GM12878 (cell line): ENCODE results near the gene AGBL1. TPM values are rescaled to one million over a fixed set of nuclear protein-coding genes. Genes with fewer than 3 reads are reported as not detected.

ENCODE experiments used
- ATAC-seq: fragments of 200-7000 bp; cut with Tn5 transposase; 3 replicates; pipeline ENCODE4 v1.9.1; 2020; ENCODE audit warnings: mild to moderate bottlenecking, moderate library complexity
- BruUV-seq: library from RNA; stranded (reverse); fragments of 400-500 nt; replicated peaks from 2 replicates; lab custom pipeline; 2021; lab: Mats Ljungman, UMichigan
- CTCF ChIA-PET: fragments of 300-600 bp; sonication (Branson Sonifier 250); formaldehyde crosslinking; extraction: SDS; loops from one replicate; lab custom pipeline; 2021; ENCODE audit warnings: inconsistent platforms; lab: Yijun Ruan, JAX
- POLR2A ChIA-PET: fragments of 350-600 bp; formaldehyde crosslinking; extraction: SDS; loops from one replicate; lab custom pipeline; 2021; ENCODE audit warnings: inconsistent platforms; lab: Charles Lee
- RAD21 ChIA-PET: fragments of 300-600 bp; sonication (Branson Sonifier 250); formaldehyde crosslinking; loops from one replicate; lab custom pipeline; 2023; ENCODE audit warnings: antibody characterized with exemption; ENCODE audit not compliant: unreplicated experiment; lab: Charles Lee
- SMC1A ChIA-PET: fragments of 300-600 bp; sonication (Branson Sonifier 250); formaldehyde crosslinking; loops from one replicate; lab custom pipeline; 2023; ENCODE audit not compliant: unreplicated experiment, uncharacterized antibody; lab: Charles Lee
- DNase-seq: peaks from one replicate; pipeline ENCODE4 v3.0.0-alpha.2; 2011; ENCODE audit warnings: low read depth, low spot score
- FAIRE-seq: peaks from 3 replicates; lab custom pipeline; 2011; peaks lifted over from hg19 to GRCh38; lab: Jason Lieb, UNC
- H2AFZ ChIP-seq: 2 replicates; pipeline ENCODE4 v1.6.0; 2011; ENCODE audit warnings: low read depth, low read length, control low read depth; ENCODE audit not compliant: control insufficient read depth
- H3K27ac ChIP-seq: 2 replicates; pipeline ENCODE4 v1.5.1; 2011; ENCODE audit warnings: control low read depth; ENCODE audit not compliant: control insufficient read depth, insufficient read depth
- H3K27me3 ChIP-seq, 2 experiments: replicated peaks in 1 of 2; 2 replicates each; pipeline versions ENCODE4 v1.6.0 to v1.6.1; 2011; ENCODE audit warnings: low read length in 1 of 2; ENCODE audit not compliant: control insufficient read depth in 2 of 2, insufficient read depth in 2 of 2
- H3K36me3 ChIP-seq, 2 experiments: 2 replicates each; pipeline ENCODE4 v1.5.1; 2011; ENCODE audit warnings: low read length in 1 of 2; ENCODE audit not compliant: control insufficient read depth in 2 of 2, insufficient read depth in 2 of 2
- H3K4me1 ChIP-seq: 2 replicates; pipeline ENCODE4 v1.6.1; 2011; ENCODE audit warnings: mild to moderate bottlenecking, low read length, moderate library complexity, mixed read lengths; ENCODE audit not compliant: control insufficient read depth, insufficient read depth
- H3K4me2 ChIP-seq: 2 replicates; pipeline ENCODE4 v1.6.0; 2011; ENCODE audit warnings: control low read depth; ENCODE audit not compliant: control insufficient read depth, insufficient read depth
- H3K4me3 ChIP-seq: fragments of 200-600 bp; sonication (generic); 2 replicates; pipeline ENCODE4 v1.5.1; 2016
- H3K79me2 ChIP-seq: 2 replicates; pipeline ENCODE4 v1.6.0; 2011; ENCODE audit warnings: low read length; ENCODE audit not compliant: control insufficient read depth, insufficient read depth
- H3K9ac ChIP-seq: 2 replicates; pipeline ENCODE4 v1.8.0; 2011; ENCODE audit warnings: low read length, control low read depth, mixed read lengths; ENCODE audit not compliant: control insufficient read depth, insufficient read depth
- H3K9me3 ChIP-seq: replicated peaks from 3 replicates; pipeline ENCODE4 v1.5.1; 2011; ENCODE audit warnings: mild to moderate bottlenecking, low read length; ENCODE audit not compliant: control insufficient read depth, insufficient read depth
- H4K20me1 ChIP-seq: 2 replicates; pipeline ENCODE4 v1.6.0; 2011; ENCODE audit not compliant: control insufficient read depth, insufficient read depth
- RAD21 ChIP-seq: IDR thresholded peaks from 2 replicates; pipeline ENCODE4 v1.6.1; 2011; ENCODE audit warnings: mild to moderate bottlenecking, low read depth, low read length, moderate library complexity; ENCODE audit not compliant: insufficient read depth
- RUNX3 ChIP-seq: IDR thresholded peaks from 2 replicates; pipeline ENCODE4 v1.6.1; 2012; ENCODE audit warnings: low read length, inconsistent platforms
- ZNF24 ChIP-seq: fragments of 450-650 bp; IDR thresholded peaks from 2 replicates; pipeline ENCODE4 v1.6.1; 2017; ENCODE audit warnings: antibody characterized with exemption, mild to moderate bottlenecking
- WGBS: methylation state at CpG from one replicate; pipeline ENCODE4 v1.1.6; 2016; ENCODE audit warnings: low lambda C conversion rate; ENCODE audit not compliant: insufficient replicate concordance, insufficient coverage; ENCODE audit errors: missing lambda C conversion rate; 5-methylcytosine and 5-hydroxymethylcytosine counted together
- in situ Hi-C: fragments of 300-500 bp; cut with MboI; formaldehyde crosslinking; loops from 9 replicates; pipeline ENCODE4 v1.14.3; 2018; ENCODE audit warnings: mixed read lengths
- intact Hi-C: fragments of 100-400 bp; cut with micrococcal nuclease; formaldehyde crosslinking; loops from one replicate; pipeline ENCODE4 v1.14.2; 2022; ENCODE audit not compliant: unreplicated experiment
- polyA plus RNA-seq, 11 experiments: library from polyadenylated mRNA; depleted of rRNA in 4 of 11; unstranded in 6 of 11; stranded (reverse) in 5 of 11; fragments of >200 nt; fragmentation: Nextera tagmentation in 4 of 11; fragmentation: Illumina TruSeq in 1 of 11; extraction: Ambion mirVana in 4 of 11; extraction: Trizol in 1 of 11; gene quantifications; 1 replicate in 1 of 11; 2 replicates in 10 of 11; pipeline versions ENCODE4 v1.2.1 to v1.2.3, GENCODE V29; 2011 to 2016; ENCODE audit warnings: inconsistent platforms in 2 of 11, missing spikeins in 2 of 11, low read depth in 1 of 11
- total RNA-seq, 4 experiments: library from RNA; depleted of rRNA in 3 of 4; stranded (reverse); fragments of >200 nt in 3 of 4; fragmentation: Illumina TruSeq in 1 of 4; extraction: Trizol in 1 of 4; gene quantifications; 2 replicates each; pipeline versions ENCODE4 v1.2.1 to v1.2.3, GENCODE V29; 2013 to 2021
- TF ChIP-seq, protein P1 (sequence below): IDR thresholded peaks from 2 replicates; pipeline ENCODE4 v1.6.1; 2012; ENCODE audit warnings: low read depth, low read length, improper control_type of control experiment
- TF ChIP-seq, protein P2 (sequence below), 3 experiments: IDR thresholded peaks in 2 of 3; conservative IDR thresholded peaks in 1 of 3; 2 replicates each; pipeline ENCODE4 v1.5.1; 2011; ENCODE audit warnings: low read depth in 3 of 3, low read length in 3 of 3, mild to moderate bottlenecking in 3 of 3, control low read depth in 2 of 3, moderate library complexity in 2 of 3, inconsistent platforms in 1 of 3, mixed read lengths in 1 of 3; ENCODE audit not compliant: control insufficient read depth in 2 of 3, insufficient read depth in 1 of 3; ENCODE audit errors: extremely low read depth in 1 of 3

The AGBL1 gene
- total and polyA plus RNA-seq, 10 of the 15 experiments (the other 5 are each of a cell fraction or from before 2014, with no cell fraction given) = not detected

DNA sequence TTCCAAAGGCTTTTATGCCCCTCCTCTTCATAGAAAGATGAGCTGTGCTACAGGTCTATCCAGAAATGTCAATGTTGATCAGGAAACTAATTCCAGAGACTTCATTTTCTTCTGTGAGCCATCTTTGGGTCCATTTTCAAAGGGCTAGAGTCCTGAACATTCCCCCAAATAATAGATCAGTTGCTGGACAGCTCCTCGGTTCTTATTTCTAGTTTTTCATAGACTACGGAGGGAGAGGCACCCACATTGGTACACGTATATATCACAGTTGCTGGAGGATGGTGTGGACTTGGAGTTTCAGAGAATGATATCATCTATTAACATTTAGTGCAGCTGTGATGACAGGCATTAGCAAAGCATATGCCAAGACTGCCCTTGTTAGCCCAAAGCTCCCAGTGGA, 59.1 kb downstream of the AGBL1 start:
- no peaks in the 10 kb centered on the region for H3K4me1 ChIP-seq
- DNase-seq (no peak), FAIRE-seq (no peak), ATAC-seq (no peak)
- intact Hi-C loops (no loop called here), in situ Hi-C loops (no loop called here)
- H3K9ac ChIP-seq = no peak overlapping the region
- H3K36me3 ChIP-seq = no peaks in the 10 kb centered on the region
- WGBS = 12% methylated on average over 3 of the region's 3 CpGs
- no peaks in the 10 kb centered on the region for H4K20me1 ChIP-seq
- no peaks in the 10 kb centered on the region for H3K9me3 ChIP-seq
- H3K27ac ChIP-seq = no peak overlapping the region
- no peaks in the 10 kb centered on the region for H3K27me3 ChIP-seq
- no peak overlapping the region for H3K4me2 ChIP-seq
- ChIA-PET RAD21 (no interaction called here), SMC1A (no interaction called here), POLR2A (no interaction called here), CTCF (interaction anchor here (1.0 kb wide), 1 partner anchor 38 kb away, joined by 5 read pairs; no protein-coding TSS in a partner anchor)
- no peak overlapping the region for H3K4me3 ChIP-seq
- no peaks in the 10 kb centered on the region for H3K79me2 ChIP-seq
- BruUV-seq = no TSS peak
- no peak overlapping the region for H2AFZ ChIP-seq
- no peak for TF ChIP-seq RUNX3
- TF ChIP-seq, protein P1, sequence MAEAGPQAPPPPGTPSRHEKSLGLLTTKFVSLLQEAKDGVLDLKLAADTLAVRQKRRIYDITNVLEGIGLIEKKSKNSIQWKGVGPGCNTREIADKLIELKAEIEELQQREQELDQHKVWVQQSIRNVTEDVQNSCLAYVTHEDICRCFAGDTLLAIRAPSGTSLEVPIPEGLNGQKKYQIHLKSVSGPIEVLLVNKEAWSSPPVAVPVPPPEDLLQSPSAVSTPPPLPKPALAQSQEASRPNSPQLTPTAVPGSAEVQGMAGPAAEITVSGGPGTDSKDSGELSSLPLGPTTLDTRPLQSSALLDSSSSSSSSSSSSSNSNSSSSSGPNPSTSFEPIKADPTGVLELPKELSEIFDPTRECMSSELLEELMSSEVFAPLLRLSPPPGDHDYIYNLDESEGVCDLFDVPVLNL = no peak

DNA sequence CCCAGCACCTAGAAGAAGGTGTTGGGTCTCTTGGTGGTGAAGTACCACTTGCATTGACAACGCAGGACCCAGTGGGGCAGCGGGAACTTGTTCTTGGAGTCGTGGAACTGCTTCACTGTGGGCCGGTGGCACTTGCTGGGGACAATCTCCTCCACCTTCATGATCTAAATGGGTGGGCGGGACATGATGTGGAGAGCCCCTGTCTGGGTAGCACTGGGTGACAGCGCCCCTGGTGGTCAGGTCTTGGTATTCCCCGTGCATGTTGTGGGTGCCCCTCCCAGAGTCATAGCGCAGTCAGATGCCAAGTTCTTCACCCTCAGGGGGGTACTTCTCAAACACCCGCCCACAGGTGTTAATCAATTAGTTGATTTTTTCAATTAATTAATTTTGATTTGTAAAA, 60.2 kb downstream of the AGBL1 start:
- H3K27ac ChIP-seq = no peak overlapping the region
- in situ Hi-C loops (no loop called here), intact Hi-C loops (no loop called here)
- H3K79me2 ChIP-seq = no peaks in the 10 kb centered on the region
- BruUV-seq = no TSS peak
- ATAC-seq (peak; percentile 64), DNase-seq (no peak)
- H3K9ac ChIP-seq = no peak overlapping the region
- H3K4me1 ChIP-seq = no peaks in the 10 kb centered on the region
- RAD21 ChIA-PET = no interaction called here
- no peak overlapping the region for H3K4me2 ChIP-seq
- no peaks in the 10 kb centered on the region for H3K27me3 ChIP-seq
- SMC1A ChIA-PET = no interaction called here
- no peaks in the 10 kb centered on the region for H3K36me3 ChIP-seq
- POLR2A ChIA-PET = no interaction called here
- CTCF ChIA-PET = no interaction called here
- whole genome bisulfite sequencing = 32% methylated on average over 9 of the region's 9 CpGs
- TF ChIP-seq ZNF24 = no peak
- 0 out of 2 replicates have a peak, but pooled peaks have one; percentile 17 for TF ChIP-seq RAD21
- TF ChIP-seq, protein P2, sequence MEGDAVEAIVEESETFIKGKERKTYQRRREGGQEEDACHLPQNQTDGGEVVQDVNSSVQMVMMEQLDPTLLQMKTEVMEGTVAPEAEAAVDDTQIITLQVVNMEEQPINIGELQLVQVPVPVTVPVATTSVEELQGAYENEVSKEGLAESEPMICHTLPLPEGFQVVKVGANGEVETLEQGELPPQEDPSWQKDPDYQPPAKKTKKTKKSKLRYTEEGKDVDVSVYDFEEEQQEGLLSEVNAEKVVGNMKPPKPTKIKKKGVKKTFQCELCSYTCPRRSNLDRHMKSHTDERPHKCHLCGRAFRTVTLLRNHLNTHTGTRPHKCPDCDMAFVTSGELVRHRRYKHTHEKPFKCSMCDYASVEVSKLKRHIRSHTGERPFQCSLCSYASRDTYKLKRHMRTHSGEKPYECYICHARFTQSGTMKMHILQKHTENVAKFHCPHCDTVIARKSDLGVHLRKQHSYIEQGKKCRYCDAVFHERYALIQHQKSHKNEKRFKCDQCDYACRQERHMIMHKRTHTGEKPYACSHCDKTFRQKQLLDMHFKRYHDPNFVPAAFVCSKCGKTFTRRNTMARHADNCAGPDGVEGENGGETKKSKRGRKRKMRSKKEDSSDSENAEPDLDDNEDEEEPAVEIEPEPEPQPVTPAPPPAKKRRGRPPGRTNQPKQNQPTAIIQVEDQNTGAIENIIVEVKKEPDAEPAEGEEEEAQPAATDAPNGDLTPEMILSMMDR (IDR thresholded peaks at IDR 0.05 in 2 of 3, conservative IDR thresholded peaks at IDR 0.05 in 1 of 3; ENCODE audit: control insufficient read depth in 2 of 3, extremely low read depth in 1 of 3, insufficient read depth in 1 of 3, low read depth in 3 of 3, low read length in 3 of 3) = peak; percentile 21 to 53 (median 49); a peak in 5 of 6 replicates
- TF ChIP-seq, all 136 proteins: peak for 2
- FAIRE-seq = no peak
- no peaks in the 10 kb centered on the region for H4K20me1 ChIP-seq
- no peaks in the 10 kb centered on the region for H3K9me3 ChIP-seq
- H3K4me3 ChIP-seq = no peak overlapping the region
- no peak overlapping the region for H2AFZ ChIP-seq
